ENCODE data around the gene LAMB4. TPM values are rescaled to one million over a fixed set of nuclear protein-coding genes. Genes with fewer than 3 reads are reported as not detected.

The LAMB4 gene
- total RNA-seq, 4 donors from 2014 or later, result 0.04 to 0.33 TPM; not detected in 2

DNA sequence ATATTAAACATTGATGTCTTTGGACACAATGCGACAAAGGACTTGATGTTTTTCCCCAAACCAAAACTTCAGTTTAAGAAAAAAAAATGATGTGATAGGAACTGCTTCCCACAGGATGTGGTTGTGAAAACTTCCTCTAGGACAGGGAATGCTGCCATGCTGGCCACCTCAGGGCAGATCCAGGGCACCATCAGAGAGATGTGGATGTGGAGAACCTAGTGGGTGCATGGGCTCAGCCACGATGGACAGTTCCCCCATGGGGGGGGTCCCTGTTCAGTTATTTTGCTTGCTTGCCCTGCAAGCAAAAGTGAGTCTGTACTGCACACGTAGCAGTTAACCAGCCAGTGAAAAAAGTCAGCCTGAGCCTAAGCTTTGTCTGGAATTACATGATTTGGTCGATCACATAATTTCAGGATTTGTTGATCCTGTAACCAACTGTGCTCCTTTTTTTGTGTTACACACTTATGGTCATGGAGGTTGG, 36.3 kb downstream of the LAMB4 start:
- no peak for TF ChIP-seq POLR2A (IDR thresholded peaks at IDR 0.05)
- TF ChIP-seq, protein P1, sequence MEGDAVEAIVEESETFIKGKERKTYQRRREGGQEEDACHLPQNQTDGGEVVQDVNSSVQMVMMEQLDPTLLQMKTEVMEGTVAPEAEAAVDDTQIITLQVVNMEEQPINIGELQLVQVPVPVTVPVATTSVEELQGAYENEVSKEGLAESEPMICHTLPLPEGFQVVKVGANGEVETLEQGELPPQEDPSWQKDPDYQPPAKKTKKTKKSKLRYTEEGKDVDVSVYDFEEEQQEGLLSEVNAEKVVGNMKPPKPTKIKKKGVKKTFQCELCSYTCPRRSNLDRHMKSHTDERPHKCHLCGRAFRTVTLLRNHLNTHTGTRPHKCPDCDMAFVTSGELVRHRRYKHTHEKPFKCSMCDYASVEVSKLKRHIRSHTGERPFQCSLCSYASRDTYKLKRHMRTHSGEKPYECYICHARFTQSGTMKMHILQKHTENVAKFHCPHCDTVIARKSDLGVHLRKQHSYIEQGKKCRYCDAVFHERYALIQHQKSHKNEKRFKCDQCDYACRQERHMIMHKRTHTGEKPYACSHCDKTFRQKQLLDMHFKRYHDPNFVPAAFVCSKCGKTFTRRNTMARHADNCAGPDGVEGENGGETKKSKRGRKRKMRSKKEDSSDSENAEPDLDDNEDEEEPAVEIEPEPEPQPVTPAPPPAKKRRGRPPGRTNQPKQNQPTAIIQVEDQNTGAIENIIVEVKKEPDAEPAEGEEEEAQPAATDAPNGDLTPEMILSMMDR (IDR thresholded peaks at IDR 0.05 in 4 of 5, conservative IDR thresholded peaks at IDR 0.05 in 1 of 5), result no peak
- DNase-seq, result no peak
- H3K4me1 ChIP-seq, result no peaks in the 10 kb centered on the region

DNA sequence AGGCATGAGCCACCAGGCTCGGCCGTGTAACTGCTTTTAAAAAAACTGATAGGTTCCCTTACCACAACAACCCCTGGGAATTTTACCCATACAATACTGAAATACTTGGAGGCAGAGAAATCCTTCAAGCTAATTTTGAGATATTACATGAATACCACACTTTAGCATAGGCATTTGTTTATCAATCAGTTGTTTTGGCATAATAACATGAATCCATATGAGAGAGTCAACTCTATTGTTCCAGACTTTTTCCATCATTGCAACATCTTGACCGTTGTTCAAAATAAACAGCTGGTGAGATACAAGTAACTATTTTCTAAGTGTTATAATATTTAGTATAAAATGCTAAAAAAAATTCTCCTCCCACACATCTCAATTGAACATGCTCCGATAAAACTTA, 36.8 kb downstream of the LAMB4 start:
- in situ Hi-C loops (cut with MboI; ENCODE audit: low sequenced_read_pairs in 4 of 4) (no loop called here), intact Hi-C loops (cut with DNase I; ENCODE audit: low total_unique reads) (no loop called here)
- Histone ChIP-seq H3K9me3 (no peaks in the 10 kb centered on the region), H3K4me1 (no peaks in the 10 kb centered on the region), H3K36me3 (no peaks in the 10 kb centered on the region), H3K4me3 (no peak overlapping the region), H3K27ac (no peak overlapping the region), H3K27me3 (no peaks in the 10 kb centered on the region)
- ATAC-seq (no peak), DNase-seq (no peak)
- TF ChIP-seq, protein P1 (IDR thresholded peaks at IDR 0.05 in 4 of 5, conservative IDR thresholded peaks at IDR 0.05 in 1 of 5), result no peak

More for the DNA sequence above, 36.3 kb downstream of the LAMB4 start:
- in situ Hi-C loops (cut with MboI; ENCODE audit: low sequenced_read_pairs in 4 of 4), result no loop called here
- intact Hi-C loops (cut with DNase I; ENCODE audit: low total_unique reads), result no loop called here
- Histone ChIP-seq H3K4me3 (no peak overlapping the region), H3K36me3 (no peaks in the 10 kb centered on the region), H3K27me3 (no peaks in the 10 kb centered on the region), H3K9me3 (no peaks in the 10 kb centered on the region), H3K27ac (peak overlapping the region in 2 of 4 donors; percentile 41 to 56)
- no peak for ATAC-seq

DNA sequence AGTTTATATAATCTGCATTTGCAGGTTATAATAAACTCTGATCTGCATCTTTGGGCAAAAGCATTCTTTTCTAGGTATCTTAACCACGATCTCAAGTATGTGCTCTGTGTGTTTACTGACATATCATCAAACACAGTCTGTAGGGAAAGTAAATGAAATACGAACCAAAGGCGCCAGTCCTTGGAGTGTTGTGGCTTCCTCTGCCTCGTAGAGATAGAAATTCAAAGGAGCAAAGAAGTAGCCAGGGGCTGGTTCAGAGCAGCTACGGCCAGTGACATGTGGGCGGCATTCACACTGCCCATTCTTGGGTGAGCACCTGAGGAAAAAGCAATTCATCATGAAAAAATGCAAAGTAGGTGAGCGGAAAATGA, 38.7 kb downstream of the LAMB4 start:
- Histone ChIP-seq H3K36me3 (no peaks in the 10 kb centered on the region), H3K27me3 (no peaks in the 10 kb centered on the region), H3K4me1 (no peaks in the 10 kb centered on the region), H3K9me3 (no peaks in the 10 kb centered on the region), H3K4me3 (no peak overlapping the region), H3K27ac (no peak overlapping the region)
- in situ Hi-C loops (cut with MboI; ENCODE audit: low sequenced_read_pairs in 4 of 4), result no loop called here
- ATAC-seq, result no peak
- TF ChIP-seq, protein P1 (IDR thresholded peaks at IDR 0.05 in 4 of 5, conservative IDR thresholded peaks at IDR 0.05 in 1 of 5), result no peak
- no peak for TF ChIP-seq POLR2A (IDR thresholded peaks at IDR 0.05)
- DNase-seq, result no peak
- intact Hi-C loops (cut with DNase I; ENCODE audit: low total_unique reads), result no loop called here

DNA sequence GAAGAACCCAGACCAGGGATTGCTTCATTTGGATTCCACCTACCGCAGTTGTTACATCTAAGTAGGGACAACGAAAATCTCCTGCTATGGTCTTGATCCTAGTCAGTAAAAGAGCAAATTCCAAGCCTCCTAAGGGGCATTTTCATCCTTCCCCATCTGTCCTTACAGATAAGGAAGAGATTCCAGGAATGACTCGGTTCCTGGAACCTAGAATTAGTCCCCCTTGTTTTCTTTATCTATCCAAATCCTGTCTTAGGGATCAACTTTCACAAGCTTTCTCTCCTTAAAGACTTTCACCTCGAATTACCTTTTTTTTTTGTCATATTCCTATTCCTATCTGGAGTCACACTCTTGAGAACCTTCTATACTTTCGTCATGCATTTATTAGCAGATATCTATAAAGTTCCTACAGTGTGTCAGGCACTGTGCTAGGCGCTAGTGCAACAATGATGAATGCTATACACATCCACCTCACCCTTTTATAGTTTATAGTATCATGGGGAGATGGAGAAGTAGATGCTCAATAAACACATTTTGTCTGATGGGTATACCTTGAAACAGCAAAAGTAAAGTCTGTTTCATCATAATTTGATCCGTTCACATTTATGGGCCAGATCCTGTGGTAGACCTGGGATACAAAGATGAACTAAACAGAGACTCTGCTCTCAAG, 39.2 kb downstream of the LAMB4 start:
- Histone ChIP-seq H3K4me1 (no peaks in the 10 kb centered on the region), H3K9me3 (no peaks in the 10 kb centered on the region), H3K27me3 (no peaks in the 10 kb centered on the region), H3K4me3 (no peak overlapping the region), H3K36me3 (no peaks in the 10 kb centered on the region), H3K27ac (no peak overlapping the region)
- DNase-seq, result no peak
- in situ Hi-C loops (cut with MboI; ENCODE audit: low sequenced_read_pairs in 4 of 4), result no loop called here
- no peak for ATAC-seq
- no peak for TF ChIP-seq POLR2A (IDR thresholded peaks at IDR 0.05)
- TF ChIP-seq, protein P1 (IDR thresholded peaks at IDR 0.05 in 4 of 5, conservative IDR thresholded peaks at IDR 0.05 in 1 of 5), result no peak
- intact Hi-C loops (cut with DNase I; ENCODE audit: low total_unique reads), result no loop called here

DNA sequence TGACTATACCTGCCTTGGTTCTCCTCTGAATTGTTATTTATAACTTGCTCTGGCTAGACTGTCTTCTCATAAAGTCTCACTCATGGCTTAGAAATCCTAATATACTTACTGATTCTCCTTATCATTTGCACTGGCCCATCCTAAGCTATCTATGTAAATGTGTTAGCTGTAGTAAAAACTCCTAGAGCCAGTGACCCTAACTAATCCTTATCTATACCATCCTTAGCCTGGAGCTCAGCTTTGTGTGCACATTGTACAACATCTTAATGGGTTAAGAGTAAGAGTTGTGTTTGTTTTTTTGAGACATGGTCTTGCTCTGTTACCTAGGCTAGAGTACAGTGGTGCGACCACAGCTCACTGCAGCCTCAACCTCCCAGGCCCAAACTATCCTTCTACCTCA, 40.8 kb downstream of the LAMB4 start:
- Histone ChIP-seq H3K9me3 (no peaks in the 10 kb centered on the region), H3K27me3 (no peaks in the 10 kb centered on the region), H3K4me1 (no peaks in the 10 kb centered on the region), H3K36me3 (no peaks in the 10 kb centered on the region), H3K27ac (no peak overlapping the region), H3K4me3 (no peak overlapping the region)
- TF ChIP-seq, protein P1 (IDR thresholded peaks at IDR 0.05 in 4 of 5, conservative IDR thresholded peaks at IDR 0.05 in 1 of 5), result no peak
- no peak for TF ChIP-seq POLR2A (IDR thresholded peaks at IDR 0.05)
- intact Hi-C loops (cut with DNase I; ENCODE audit: low total_unique reads) (no loop called here), in situ Hi-C loops (cut with MboI; ENCODE audit: low sequenced_read_pairs in 4 of 4) (no loop called here)
- ATAC-seq (no peak), DNase-seq (no peak)
